ENCODE results near the gene CYP2A7. TPM values are rescaled to one million over a fixed set of nuclear protein-coding genes. Genes with fewer than 3 reads are reported as not detected.
"Not testable (repeated sequence)": the region's sequence is repeated elsewhere in the genome, so short reads cannot be mapped to it uniquely, and the experiment has no call there.

The CYP2A7 gene, protein sequence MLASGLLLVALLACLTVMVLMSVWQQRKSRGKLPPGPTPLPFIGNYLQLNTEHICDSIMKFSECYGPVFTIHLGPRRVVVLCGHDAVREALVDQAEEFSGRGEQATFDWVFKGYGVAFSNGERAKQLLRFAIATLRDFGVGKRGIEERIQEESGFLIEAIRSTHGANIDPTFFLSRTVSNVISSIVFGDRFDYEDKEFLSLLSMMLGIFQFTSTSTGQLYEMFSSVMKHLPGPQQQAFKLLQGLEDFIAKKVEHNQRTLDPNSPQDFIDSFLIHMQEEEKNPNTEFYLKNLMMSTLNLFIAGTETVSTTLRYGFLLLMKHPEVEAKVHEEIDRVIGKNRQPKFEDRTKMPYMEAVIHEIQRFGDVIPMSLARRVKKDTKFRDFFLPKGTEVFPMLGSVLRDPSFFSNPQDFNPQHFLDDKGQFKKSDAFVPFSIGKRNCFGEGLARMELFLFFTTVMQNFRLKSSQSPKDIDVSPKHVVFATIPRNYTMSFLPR
- polyA plus RNA-seq (2012; ENCODE audit: missing spikeins), result not detected

DNA sequence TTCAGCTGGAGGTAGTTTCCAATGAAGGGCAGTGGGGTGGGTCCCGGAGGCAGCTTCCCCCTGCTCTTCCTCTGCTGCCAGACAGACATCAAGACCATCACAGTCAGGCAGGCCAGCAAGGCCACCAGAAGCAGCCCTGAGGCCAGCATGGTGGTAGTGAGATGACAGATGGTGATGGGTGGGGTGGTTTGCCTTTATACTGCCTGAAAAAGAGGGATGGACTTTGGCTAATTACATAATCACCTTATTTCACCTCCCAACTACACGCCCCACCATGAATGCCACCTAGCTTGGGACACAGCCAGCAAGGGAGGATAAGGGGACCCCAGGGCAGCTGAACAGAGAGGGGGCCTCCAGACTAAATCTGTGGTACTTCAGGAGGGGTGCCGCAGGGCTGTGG is at the start of gene CYP2A7:
Gene CYP2A7, minus strand, starts transcription at position 170 of the 400 bp plus-strand sequence. Its CDS starts 21 bp downstream, at position 149.
- DNase-seq (ENCODE audit: insufficient read length); FAIRE-seq: not testable (repeated sequence)

DNA sequence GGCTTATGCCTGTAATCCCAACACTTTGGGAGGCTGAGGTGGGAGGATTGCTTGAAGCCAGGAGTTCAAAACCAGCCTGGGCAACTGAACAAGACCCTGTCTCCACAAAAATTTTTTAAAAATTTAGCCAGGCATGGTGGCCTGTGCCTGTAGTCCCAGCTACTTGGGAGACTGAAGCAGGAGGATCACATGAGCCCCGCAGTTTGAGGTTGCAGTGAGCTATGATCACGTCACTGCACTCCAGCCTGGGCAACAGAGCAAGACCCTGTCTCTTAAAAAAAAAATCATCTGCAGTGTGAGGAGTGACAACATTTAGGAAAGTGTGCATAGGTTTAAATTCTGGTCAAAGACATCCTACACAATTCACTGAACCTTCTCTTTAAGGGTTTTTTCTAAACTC is 48.8 kb upstream of the CYP2A7 start:
- not testable (repeated sequence) for DNase-seq (ENCODE audit: insufficient read length); FAIRE-seq

DNA sequence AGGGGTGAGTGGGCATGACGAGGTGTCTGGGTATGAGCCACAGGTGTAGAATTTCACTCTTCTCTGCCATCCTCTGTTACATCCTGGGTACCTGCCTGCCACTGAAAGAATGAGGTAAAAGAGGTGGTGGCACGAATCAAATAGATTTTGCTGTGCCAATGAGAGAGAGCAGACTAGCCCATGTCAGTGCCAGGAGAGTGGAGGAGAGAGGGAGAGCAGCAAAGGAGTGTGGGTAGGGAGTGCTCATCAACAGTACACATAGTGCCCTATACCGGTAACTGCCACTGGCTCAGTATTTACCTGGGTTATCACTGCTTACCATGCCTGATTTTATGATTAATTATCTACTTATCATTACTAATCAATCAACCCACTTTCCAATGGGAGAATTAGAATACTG is 47.9 kb upstream of the CYP2A7 start:
- DNase-seq (ENCODE audit: insufficient read length); FAIRE-seq: not testable (repeated sequence)

DNA sequence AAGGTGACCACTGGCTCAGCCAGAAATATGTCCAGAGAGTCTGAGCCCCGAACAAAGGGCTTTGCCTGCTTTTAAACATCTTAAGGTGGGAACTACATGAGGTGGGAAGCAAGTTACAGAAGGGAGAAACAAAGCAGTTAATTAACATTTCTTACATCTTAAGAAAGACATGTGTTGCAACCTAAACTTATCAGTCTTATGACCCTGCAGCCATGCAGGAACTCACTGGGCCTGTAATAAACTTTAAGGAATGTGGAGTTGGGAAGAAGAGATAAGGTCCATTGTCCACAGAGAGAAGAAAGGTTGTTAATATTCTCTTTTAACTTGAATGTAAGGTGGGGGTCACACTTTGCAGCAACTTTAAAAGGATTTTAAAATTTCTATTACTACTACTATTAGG is 46.8 kb upstream of the CYP2A7 start:
- FAIRE-seq, result no peak
- TF ChIP-seq TAF1 (IDR thresholded peaks at IDR 0.05; ENCODE audit: borderline replicate concordance, low read depth, low read length) (no peak), POLR2AphosphoS5 (IDR thresholded peaks at IDR 0.05; ENCODE audit: low read depth, low read length) (no peak), POLR2A (IDR thresholded peaks at IDR 0.05; ENCODE audit: low read depth, low read length) (no peak)
- DNase-seq (ENCODE audit: insufficient read length), result no peak

DNA sequence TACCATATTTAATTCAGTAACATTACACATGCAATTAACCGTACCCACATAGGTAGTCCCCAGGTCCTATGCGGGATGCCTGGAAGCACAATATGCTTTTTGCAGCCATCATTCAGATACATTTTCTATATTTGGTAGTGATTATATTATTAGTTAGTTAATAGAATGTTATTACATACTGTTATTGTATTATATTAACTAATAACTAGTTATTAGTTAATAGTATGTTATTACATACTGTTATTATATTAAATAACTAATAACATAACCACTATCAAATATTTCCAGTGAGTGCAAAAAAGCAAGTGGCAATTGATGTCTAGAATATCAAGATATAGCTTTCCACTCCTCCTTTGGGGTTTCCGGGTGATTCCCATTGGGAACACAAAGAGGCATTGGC is 45.5 kb upstream of the CYP2A7 start:
- TF ChIP-seq POLR2AphosphoS5 (IDR thresholded peaks at IDR 0.05; ENCODE audit: low read depth, low read length), result no peak
- TF ChIP-seq POLR2A (IDR thresholded peaks at IDR 0.05; ENCODE audit: low read depth, low read length), result no peak
- TF ChIP-seq TAF1 (IDR thresholded peaks at IDR 0.05; ENCODE audit: borderline replicate concordance, low read depth, low read length), result no peak
- no peak for FAIRE-seq
- no peak for DNase-seq (ENCODE audit: insufficient read length)

DNA sequence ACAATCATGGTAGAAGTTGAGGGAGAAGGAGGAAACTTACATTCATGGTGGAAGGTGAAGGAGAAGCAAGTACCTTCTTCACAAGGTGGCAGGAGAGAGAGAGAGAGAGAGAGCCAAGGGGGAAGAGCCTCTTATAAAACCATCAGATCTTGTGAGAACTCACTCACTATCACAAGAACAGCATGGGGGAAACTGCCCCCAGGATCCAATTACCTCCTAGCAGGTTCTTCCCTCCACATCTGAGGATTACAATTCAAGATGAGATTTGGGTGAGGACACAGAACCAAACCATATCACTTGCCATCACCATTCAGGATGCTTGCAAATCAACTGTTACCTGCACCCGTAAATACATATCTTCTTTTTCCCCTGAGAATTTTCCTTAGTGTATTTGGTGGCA is 44.2 kb upstream of the CYP2A7 start:
- DNase-seq (ENCODE audit: insufficient read length); FAIRE-seq: not testable (repeated sequence)

DNA sequence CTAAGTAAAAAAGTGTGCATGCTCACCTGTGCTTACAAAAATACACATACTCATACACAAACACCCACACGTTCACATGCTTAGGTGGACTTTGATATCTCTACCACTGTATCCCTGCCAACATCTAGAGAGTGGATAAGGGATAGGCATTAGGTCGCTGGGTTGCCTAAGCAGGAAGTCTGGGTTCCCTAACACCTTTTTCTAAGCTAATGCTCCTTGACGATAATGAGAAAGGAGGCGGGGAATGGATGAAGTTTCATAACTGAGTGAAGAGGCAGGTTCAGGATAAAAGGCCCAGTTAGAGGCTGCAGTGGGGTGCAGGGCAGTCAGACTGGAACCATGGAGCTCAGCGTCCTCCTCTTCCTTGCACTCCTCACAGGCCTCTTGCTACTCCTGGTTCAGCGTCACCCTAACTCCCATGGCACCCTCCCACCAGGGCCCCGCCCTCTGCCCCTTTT is 41.9 kb upstream of the CYP2A7 start:
- DNase-seq (ENCODE audit: insufficient read length), result no peak
- no peak for TF ChIP-seq POLR2A (IDR thresholded peaks at IDR 0.05; ENCODE audit: low read depth, low read length)
- TF ChIP-seq TAF1 (IDR thresholded peaks at IDR 0.05; ENCODE audit: borderline replicate concordance, low read depth, low read length), result no peak
- no peak for TF ChIP-seq POLR2AphosphoS5 (IDR thresholded peaks at IDR 0.05; ENCODE audit: low read depth, low read length)
- FAIRE-seq, result no peak

DNA sequence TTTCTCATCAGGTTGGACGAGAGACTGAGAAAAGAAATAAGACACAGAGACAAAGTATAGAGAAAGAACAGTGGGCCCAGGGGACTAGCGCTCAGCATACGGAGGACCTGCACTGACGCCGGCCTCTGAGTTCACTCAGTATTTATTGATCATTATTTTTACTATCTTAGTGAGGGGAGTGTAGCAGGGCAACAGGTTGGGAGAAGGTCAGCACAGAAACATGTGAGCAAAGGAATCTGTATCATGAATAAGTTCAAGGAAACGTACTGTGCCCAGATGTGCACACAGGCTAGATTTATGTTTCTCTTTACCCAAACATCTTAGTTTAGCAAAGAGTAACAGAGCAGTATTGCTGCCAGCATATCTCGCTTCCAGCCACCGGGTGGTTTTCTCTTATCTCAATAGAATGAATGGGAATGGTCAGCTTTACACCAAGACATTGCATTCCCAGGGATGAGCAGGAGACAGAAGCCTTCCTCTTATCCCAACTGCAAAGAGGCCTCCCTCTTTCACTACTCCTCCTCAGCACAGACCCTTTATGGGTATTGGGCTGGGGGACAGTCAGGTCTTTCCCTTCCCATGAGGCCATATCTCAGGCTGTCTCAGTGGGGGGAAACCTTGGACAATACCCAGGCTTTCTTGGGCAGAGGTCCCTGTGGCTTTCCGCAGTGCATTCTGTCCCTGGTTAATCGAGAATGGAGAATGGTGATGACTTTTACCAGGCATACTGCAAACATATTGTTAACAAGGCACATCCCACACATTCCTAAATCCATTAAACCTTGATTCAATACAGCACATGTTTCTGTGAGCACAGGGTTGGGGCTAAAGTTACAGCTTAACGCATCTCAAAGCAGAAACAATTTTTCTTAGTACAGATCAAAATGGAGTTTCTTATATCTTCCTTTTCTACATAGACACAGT is 40.5 kb upstream of the CYP2A7 start:
- not testable (repeated sequence) for DNase-seq (ENCODE audit: insufficient read length); FAIRE-seq

DNA sequence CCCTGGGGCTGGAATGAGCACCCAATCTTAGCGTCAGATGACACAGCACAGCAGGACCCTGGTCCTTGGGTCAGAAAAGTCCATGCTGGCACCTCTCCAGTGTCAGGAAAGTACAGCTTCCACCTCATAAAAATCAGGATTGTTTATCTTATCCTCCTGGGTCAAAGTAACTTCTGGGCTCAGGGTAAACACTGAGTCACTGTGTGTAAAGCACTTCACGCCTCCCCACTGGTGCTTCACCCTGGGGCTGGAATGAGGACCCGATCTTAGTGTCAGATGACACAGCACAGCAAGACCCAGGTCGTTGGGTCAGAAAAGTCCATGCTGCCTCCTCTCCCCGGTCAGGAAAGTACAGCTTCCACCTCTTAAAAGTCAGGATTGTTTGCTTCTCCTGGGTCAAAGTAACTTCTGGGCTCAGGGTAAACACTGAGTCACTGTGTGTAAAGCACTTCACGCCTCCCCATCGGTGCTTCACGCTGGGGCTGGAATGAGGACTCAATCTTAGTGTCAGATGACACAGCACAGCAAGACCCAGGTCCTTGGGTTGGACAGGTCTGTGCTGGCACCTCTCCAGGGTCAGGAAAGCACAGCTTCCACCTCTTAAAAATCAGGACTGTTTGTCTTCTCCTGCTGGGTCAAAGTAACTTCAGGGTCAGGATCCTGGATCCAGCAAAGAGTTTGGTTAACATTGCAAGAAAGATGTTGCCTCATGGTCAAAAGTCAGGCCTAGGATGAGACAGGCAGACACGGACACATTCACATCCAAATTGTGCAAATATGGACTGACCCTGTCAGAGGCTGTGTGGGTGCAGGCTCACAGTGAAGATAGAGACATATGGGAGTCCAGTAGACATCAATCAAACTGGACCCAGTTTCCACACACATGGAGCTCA is 39.2 kb upstream of the CYP2A7 start:
- no peak for FAIRE-seq
- TF ChIP-seq TAF1 (IDR thresholded peaks at IDR 0.05; ENCODE audit: borderline replicate concordance, low read depth, low read length), result no peak
- TF ChIP-seq POLR2A (IDR thresholded peaks at IDR 0.05; ENCODE audit: low read depth, low read length), result no peak
- DNase-seq (ENCODE audit: insufficient read length), result no peak

DNA sequence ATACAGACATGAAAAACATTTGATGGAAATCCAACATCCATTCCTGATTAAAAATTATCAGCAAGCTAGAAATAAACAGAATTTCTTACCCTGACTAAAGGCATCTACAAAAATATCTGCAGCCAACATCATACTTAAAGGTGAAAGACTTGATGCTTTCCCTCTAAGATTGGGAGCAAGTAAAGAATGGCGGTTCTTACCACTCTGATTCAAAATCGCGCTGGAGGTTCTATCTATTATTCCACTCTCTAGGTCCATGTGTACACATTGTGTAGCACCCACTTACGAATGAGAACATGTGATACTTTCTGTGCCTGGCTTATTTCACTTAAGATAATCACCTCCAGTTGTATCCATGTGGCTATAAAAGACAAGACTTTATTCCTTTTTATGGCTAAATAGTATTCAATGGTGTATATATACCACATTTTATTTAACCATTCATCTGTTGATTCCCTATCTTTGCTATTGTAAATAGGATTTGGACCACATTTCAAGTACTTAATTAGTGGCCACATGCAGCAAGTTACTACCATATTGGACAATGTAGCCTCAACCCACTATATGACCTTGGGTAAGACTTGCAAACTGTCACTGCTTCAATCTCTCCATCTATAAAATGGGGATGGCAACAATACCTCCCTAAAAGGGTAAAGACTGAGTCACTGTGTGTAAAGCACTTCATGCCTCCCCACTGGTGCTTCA is 38.4 kb upstream of the CYP2A7 start:
- DNase-seq (ENCODE audit: insufficient read length) (no peak), FAIRE-seq (no peak)
- TF ChIP-seq POLR2AphosphoS5 (IDR thresholded peaks at IDR 0.05; ENCODE audit: low read depth, low read length), result no peak
- TF ChIP-seq POLR2A (IDR thresholded peaks at IDR 0.05; ENCODE audit: low read depth, low read length), result no peak
- TF ChIP-seq TAF1 (IDR thresholded peaks at IDR 0.05; ENCODE audit: borderline replicate concordance, low read depth, low read length), result no peak

DNA sequence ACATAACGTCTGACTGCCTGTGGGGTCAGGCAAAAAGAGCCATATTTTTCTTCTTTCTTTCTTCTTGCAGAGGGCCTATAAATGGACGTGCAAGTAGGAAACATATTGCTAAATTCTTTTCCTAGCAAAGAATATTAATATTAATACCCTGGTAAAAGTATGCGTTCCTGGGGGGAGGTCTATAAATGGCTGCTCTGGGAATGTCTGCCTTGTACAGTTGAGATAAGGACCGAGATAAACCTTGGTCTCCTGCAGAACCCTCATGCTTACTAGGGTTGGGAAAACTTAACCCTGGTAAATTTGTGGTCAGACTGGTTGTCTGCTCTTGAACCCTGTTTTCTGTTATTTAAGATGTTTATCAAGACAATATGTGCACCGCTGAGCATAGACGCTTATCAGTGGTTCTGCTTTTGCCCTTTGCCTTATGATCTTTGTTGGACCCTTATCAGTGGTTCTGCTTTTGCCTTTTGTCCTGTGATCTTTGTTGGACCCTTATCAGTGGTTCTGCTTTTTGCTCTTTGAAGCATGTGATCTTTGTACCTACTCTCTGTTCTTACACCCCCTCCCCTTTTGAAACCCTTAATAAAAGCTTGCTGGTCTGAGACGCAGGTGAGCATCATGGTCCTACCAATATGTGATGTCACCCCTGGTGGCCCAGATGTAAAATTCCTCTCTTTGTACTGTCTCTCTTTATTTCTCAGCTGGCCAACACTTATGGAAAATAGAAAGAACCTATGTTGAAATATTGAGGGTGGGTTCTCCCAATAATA is 37.7 kb upstream of the CYP2A7 start:
- FAIRE-seq; DNase-seq (ENCODE audit: insufficient read length): not testable (repeated sequence)

DNA sequence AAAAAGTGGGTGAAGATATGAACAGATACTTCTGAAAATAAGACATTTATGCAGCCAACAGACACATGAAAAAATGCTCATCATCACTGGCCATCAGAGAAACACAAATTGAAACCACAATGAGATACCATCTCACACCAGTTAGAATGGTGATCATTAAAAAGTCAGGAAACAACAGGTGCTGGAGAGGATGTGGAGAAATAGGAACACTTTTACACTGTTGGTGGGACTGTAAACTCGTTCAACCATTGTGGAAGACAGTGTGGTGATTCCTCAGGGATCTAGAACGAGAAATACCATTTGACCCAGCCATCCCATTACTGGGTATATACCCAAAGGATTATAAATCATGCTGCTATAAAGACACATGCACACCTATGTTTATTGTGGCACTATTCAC is 36.3 kb upstream of the CYP2A7 start:
- DNase-seq (ENCODE audit: insufficient read length); FAIRE-seq: not testable (repeated sequence)
